ENCODE data around the gene AFG3L2.
"Not testable (repeated sequence)": the region's sequence is repeated elsewhere in the genome, so short reads cannot be mapped to it uniquely, and the experiment has no call there.

The AFG3L2 gene

GRCh38 chr18:12397254-12397653 is 20.2 kb upstream of the AFG3L2 start:
- no peak for DNase-seq (ENCODE audit: low spot score)

- peak; percentile 44 for DNase-seq (ENCODE audit: low spot score)
Measured at GRCh38 chr18:12394428-12394827, 17.4 kb upstream of the AFG3L2 start.

- DNase-seq (ENCODE audit: low spot score) = no peak
Measured at GRCh38 chr18:12393998-12394397, 17.0 kb upstream of the AFG3L2 start.

GRCh38 chr18:12393510-12393909 is 16.5 kb upstream of the AFG3L2 start:
- no peak for DNase-seq (ENCODE audit: low spot score)

GRCh38 chr18:12391487-12392165 is 14.6 kb upstream of the AFG3L2 start:
- DNase-seq (ENCODE audit: low spot score) = peak; percentile 46

GRCh38 chr18:12388442-12388841 is 11.4 kb upstream of the AFG3L2 start:
- no peak for DNase-seq (ENCODE audit: low spot score)

GRCh38 chr18:12384261-12384660 is 7.2 kb upstream of the AFG3L2 start:
- no peak for DNase-seq (ENCODE audit: low spot score)

GRCh38 chr18:12383759-12384158 is 6.7 kb upstream of the AFG3L2 start:
- not testable (repeated sequence) for DNase-seq (ENCODE audit: low spot score)

GRCh38 chr18:12382221-12382814 is 5.3 kb upstream of the AFG3L2 start:
- DNase-seq (ENCODE audit: low spot score) = not testable (repeated sequence)

GRCh38 chr18:12378198-12378558 is 1.2 kb upstream of the AFG3L2 start:
- DNase-seq (ENCODE audit: low spot score) = not testable (repeated sequence)

GRCh38 chr18:12377556-12378197 is 650 bp upstream of the AFG3L2 start:
- peak; percentile 94 for DNase-seq (ENCODE audit: low spot score)

- DNase-seq (ENCODE audit: low spot score) = no peak
Measured at GRCh38 chr18:12376034-12376753, 833 bp downstream of the AFG3L2 start.

GRCh38 chr18:12374401-12374800 is 2.6 kb downstream of the AFG3L2 start:
- no peak for DNase-seq (ENCODE audit: low spot score)

GRCh38 chr18:12373771-12374116 is 3.3 kb downstream of the AFG3L2 start:
- DNase-seq (ENCODE audit: low spot score) = no peak

- DNase-seq (ENCODE audit: low spot score) = no peak
Measured at GRCh38 chr18:12373116-12373770, 3.8 kb downstream of the AFG3L2 start.

GRCh38 chr18:12372406-12372805 is 4.6 kb downstream of the AFG3L2 start:
- DNase-seq (ENCODE audit: low spot score) = no peak

- no peak for DNase-seq (ENCODE audit: low spot score)
Measured at GRCh38 chr18:12371590-12371989, 5.4 kb downstream of the AFG3L2 start.

- no peak for DNase-seq (ENCODE audit: low spot score)
Measured at GRCh38 chr18:12369211-12369610, 7.8 kb downstream of the AFG3L2 start.

GRCh38 chr18:12366784-12367183 is 10.2 kb downstream of the AFG3L2 start:
- DNase-seq (ENCODE audit: low spot score) = no peak

- DNase-seq (ENCODE audit: low spot score) = no peak
Measured at GRCh38 chr18:12366379-12366778, 10.6 kb downstream of the AFG3L2 start.

- DNase-seq (ENCODE audit: low spot score) = no peak
Measured at GRCh38 chr18:12362473-12363174, 14.4 kb downstream of the AFG3L2 start.
